ENCODE data around the gene POLR3B.

- TF ChIP-seq POLR2A (IDR thresholded peaks at IDR 0.05; ENCODE audit: low read length) (no peak), GATA1 (IDR thresholded peaks at IDR 0.05; ENCODE audit: low read depth, low read length) (no peak)
Measured at GRCh38 chr12:106445959-106446358, 88.4 kb downstream of the POLR3B start.
